GM12872 (cell line): Measurements from ENCODE around the gene IRGQ.

ENCODE experiments used
- TF ChIP-seq, protein P1 (sequence below): IDR thresholded peaks from 3 replicates; pipeline ENCODE4 v1.5.1; 2011; ENCODE audit warnings: low read depth, mild to moderate bottlenecking, low read length, moderate library complexity; ENCODE audit not compliant: insufficient read depth

IRGQ gene

DNA sequence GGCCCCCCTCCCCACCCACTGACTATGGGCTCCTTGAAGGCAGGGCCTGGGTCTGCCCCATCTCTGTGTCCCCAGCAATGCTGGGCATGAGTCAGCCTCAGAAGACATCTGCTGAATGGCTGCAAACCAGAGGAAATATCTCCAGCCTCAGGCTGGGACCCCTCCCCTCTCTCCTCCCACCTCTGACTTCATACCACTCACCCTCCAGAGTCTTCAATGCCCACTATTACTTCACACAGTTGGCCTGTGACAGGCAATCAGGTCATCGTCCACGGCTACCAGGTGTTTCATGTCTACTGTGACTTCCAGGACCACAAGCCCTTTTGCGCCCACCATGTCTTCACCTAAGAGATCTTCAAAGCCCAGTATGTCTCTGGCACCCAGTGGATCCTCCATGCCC is 15.9 kb upstream of the IRGQ start, which contains the start of gene SRRM5:
SRRM5 (plus strand) TSS at position 301 of the 400 bp plus-strand sequence; CDS start at position 335, 34 bp downstream.
- TF ChIP-seq, protein P1, sequence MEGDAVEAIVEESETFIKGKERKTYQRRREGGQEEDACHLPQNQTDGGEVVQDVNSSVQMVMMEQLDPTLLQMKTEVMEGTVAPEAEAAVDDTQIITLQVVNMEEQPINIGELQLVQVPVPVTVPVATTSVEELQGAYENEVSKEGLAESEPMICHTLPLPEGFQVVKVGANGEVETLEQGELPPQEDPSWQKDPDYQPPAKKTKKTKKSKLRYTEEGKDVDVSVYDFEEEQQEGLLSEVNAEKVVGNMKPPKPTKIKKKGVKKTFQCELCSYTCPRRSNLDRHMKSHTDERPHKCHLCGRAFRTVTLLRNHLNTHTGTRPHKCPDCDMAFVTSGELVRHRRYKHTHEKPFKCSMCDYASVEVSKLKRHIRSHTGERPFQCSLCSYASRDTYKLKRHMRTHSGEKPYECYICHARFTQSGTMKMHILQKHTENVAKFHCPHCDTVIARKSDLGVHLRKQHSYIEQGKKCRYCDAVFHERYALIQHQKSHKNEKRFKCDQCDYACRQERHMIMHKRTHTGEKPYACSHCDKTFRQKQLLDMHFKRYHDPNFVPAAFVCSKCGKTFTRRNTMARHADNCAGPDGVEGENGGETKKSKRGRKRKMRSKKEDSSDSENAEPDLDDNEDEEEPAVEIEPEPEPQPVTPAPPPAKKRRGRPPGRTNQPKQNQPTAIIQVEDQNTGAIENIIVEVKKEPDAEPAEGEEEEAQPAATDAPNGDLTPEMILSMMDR: no peak

DNA sequence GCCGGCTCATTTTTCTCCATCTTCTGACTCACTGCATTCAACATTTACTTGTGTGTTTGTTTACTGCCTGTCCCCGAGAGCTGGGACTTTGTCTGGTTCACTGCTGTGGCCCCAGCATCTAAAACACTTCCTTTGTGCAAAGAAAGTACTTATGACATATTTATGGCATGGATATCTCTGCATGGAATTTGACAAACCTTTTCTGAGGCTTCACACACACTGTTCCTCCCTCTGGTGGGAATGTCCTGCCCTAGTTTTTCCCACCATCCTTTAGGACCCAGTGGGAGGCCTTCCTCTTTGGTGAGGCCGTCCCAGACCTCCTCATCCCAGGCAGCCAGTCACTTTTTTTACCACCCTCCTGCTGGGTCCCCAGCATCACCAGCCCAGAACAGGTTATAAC is 14.6 kb upstream of the IRGQ start:
- TF ChIP-seq, protein P1: no peak

DNA sequence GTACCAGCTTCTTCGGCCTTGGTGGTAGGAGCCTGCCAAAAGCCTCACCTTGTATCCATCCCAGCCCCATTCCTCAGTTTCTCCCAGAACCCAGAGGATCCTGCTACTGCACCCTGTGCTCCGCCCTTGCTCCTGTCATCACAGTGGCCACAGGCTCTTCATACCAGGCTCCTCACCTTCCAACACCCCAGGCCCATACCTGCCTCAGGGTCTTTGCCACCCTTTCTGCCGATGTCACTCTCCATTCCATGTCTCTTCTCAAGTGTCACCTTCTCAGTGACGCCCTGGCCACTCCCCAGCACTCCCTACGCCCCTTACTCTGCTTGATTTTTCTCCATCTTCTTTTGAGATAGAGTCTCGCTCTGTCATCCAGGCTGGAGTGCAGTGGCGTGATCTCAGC is 13.9 kb upstream of the IRGQ start:
- TF ChIP-seq, protein P1: no peak

DNA sequence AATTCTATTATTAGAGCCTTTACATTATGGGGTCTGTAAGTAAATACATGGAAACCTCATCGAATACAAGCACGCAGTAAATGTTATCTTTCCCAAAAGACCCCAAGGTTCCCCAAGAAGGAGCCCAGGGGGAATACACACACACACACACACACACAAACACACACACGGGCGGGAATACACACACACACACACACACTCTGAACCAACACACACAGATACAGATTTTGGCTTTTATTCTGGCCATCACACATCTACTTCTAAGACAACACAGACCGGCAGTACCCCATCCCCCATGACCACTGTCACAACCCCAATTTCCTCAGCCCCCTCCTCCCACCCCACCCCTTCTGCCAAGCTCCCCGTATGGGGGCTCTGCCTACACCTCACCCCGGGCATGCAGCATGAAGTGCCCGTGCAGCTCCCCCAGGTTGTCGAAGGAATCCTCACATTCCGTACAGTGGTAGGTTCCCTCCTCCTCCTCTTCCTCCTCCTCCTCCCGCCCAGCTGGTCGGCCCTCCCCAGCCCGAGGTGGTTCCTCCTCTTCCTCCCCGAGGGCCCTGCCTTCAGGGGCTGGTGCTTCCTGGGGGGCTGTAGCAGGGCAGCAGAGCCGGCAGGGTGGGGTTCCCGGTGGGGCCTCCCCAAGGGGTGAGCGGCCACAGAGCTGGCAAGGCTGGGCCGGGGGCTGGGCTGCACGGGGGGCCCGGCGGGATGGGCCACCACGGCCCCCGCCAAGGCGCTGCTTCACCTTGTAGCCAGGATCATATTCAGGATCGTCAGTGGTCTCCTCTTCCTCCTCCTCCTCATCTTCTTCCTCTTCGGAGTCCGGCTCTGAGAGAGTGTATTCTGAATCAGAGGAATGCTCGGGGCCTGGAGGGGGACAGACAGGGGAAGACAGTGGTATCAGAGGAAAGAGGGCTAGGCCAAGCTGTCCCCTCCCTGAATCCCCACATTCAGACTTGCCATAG is 11.6 kb upstream of the IRGQ start:
- TF ChIP-seq, protein P1: no peak

DNA sequence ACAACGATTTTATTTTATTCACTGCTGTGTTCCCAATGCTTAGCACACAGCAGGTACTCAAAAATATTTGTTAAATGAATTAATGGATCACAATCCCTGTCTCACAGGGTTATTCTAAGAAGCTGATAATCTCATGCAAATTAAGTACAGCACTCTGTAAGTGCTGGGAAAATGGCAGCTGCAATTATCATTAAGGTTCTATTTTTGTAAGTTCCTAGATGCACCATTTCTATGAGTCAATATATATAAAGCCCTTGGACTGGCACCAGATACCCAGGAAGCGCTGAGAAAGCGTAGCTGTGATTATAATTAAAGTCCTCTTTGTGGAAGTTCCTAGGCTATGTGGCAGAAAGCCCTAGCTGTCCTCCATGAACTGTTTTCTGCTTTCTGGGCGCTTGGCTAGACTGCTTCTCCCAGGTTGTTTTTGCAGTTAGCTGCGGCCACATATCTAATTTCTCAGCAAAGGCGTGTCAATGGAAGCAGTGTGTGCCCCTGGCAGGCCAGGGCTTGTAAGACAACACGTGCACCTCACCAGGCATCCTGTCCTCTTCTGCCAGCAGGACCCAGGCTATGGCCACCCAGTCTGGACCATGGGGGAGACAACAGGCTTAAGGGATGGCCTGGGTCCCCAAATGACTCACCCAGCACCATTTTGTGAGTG is 10.8 kb upstream of the IRGQ start:
- TF ChIP-seq, protein P1: no peak

DNA sequence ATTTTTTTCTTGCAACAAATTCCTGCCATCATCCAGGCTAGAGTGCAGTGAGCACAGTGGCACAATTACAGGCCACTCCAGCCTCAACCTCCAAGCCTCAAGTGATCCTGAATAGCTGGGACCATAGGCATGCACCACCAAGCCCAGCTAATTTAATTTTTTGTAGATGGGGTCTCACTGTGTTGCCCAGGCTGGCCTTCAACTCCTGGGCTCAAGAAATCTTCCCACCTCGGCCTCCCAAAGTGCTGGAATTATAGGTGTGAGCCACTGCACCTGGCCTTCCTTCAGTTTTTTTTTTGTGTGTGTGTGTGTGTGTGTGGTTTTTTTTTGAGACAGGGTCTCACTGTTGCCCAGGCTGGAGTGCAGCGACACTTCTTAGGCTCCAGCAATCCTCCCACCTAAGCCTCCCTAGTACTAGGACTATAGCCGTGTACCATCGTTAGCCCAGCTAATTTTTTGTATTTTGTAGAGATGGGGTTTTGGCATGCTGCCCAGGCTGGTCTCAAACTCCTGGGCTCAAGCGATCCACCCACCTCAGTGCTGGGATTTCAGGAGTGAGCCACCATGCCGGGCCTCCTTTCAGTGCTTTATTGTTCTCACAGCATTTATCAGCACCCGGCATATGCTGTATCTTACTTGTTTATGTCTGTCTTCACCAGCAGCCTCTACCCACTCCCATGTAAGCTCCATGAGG is 10.1 kb upstream of the IRGQ start:
- TF ChIP-seq, protein P1: no peak
